Small intestine (tissue), 7 donors: Measurements from ENCODE around the gene MDH1. TPM values are rescaled to one million over a fixed set of nuclear protein-coding genes. Genes with fewer than 3 reads are reported as not detected.

ENCODE experiments used
- DNase-seq, 2 donors: peaks; one replicate each; pipeline versions ENCODE4 v3.0.0 to v3.0.0-alpha.2; 2013
- FAIRE-seq: peaks from 2 replicates; lab custom pipeline; 2012; peaks lifted over from hg19 to GRCh38; lab: Jason Lieb, UNC
- H3K27ac ChIP-seq, 3 donors: one replicate each; pipeline ENCODE4 v1.5.1; 2013; ENCODE audit warnings: low read length in 2 of 3, mild to moderate bottlenecking in 2 of 3, control low read depth in 1 of 3, inconsistent platforms in 1 of 3, low read depth in 1 of 3, moderate library complexity in 1 of 3
- H3K27me3 ChIP-seq, 3 donors: one replicate each; pipeline ENCODE4 v1.6.1; 2013; ENCODE audit warnings: low read length in 3 of 3, inconsistent platforms in 1 of 3; ENCODE audit not compliant: control insufficient read depth in 3 of 3, insufficient read depth in 3 of 3
- H3K36me3 ChIP-seq, 3 donors: one replicate each; pipeline ENCODE4 v1.6.1; 2013; ENCODE audit warnings: low read length in 3 of 3, inconsistent platforms in 1 of 3, low read depth in 1 of 3, mild to moderate bottlenecking in 1 of 3, moderate library complexity in 1 of 3; ENCODE audit not compliant: control insufficient read depth in 3 of 3, insufficient read depth in 2 of 3
- H3K4me1 ChIP-seq, 3 donors: one replicate each; pipeline ENCODE4 v1.6.1; 2013; ENCODE audit warnings: low read length in 2 of 3, inconsistent platforms in 1 of 3, low read depth in 1 of 3, mild to moderate bottlenecking in 1 of 3, moderate library complexity in 1 of 3; ENCODE audit not compliant: control insufficient read depth in 3 of 3, insufficient read depth in 2 of 3
- H3K4me3 ChIP-seq, 3 donors: one replicate each; pipeline ENCODE4 v1.5.1; 2013; ENCODE audit warnings: low read length in 3 of 3, control low read depth in 1 of 3, inconsistent platforms in 1 of 3, low read depth in 1 of 3, mild to moderate bottlenecking in 1 of 3, moderate library complexity in 1 of 3
- H3K9me3 ChIP-seq, 2 donors: one replicate each; pipeline ENCODE4 v1.6.1; 2013; ENCODE audit warnings: low read depth in 1 of 2, low read length in 1 of 2; ENCODE audit not compliant: control insufficient read depth in 2 of 2, insufficient read depth in 1 of 2
- WGBS, 3 donors: extraction: QIAGEN DNeasy Blood & Tissue Kit; methylation state at CpG; one replicate each; pipeline ENCODE4 v1.1.7; 2013; 5-methylcytosine and 5-hydroxymethylcytosine counted together
- polyA plus RNA-seq, 4 donors: library from polyadenylated mRNA; stranded (reverse) in 3 of 4; unstranded in 1 of 4; fragments of 200-250 nt in 3 of 4; fragments of 120-200 nt in 1 of 4; gene quantifications; one replicate each; pipeline versions ENCODE4 v1.2.1 to v1.2.3, GENCODE V29; 2013
- donor health status: healthy with polysubstance abuse.
- donor health status: control.
- donor health status: control.
- donor health status: Bipolar disorder and iron deficiency.
- donor health status: healthy.

The MDH1 gene
- polyA plus RNA-seq, 4 donors = 181 to 401 (median 242) TPM

GRCh38 chr2:63627866-63628265 is 39.1 kb downstream of the MDH1 start:
- Histone ChIP-seq H3K4me1 (no peaks in the 10 kb centered on the region), H3K36me3 (no peaks in the 10 kb centered on the region), H3K9me3 (peaks cover 0 to 6% of the 10 kb centered on the region in 2 donors), H3K27me3 (no peaks in the 10 kb centered on the region), H3K27ac (no peak overlapping the region), H3K4me3 (no peak overlapping the region)
- no peak for DNase-seq
- 95 to 96% (median 96%) methylated on average over 15 of the region's 15 CpGs for WGBS, 3 donors
- no peak for FAIRE-seq

- H3K27me3 ChIP-seq = no peaks in the 10 kb centered on the region
- no peak for DNase-seq
- no peaks in the 10 kb centered on the region for H3K36me3 ChIP-seq
- H3K4me1 ChIP-seq = no peaks in the 10 kb centered on the region
- no peak overlapping the region for H3K4me3 ChIP-seq
- peak; percentile 81 for FAIRE-seq
- H3K9me3 ChIP-seq = peaks cover 0 to 6% of the 10 kb centered on the region in 2 donors
- 81 to 87% (median 83%) methylated on average over 1 of the region's 1 CpG for WGBS, 3 donors
- no peak overlapping the region for H3K27ac ChIP-seq
Observed at GRCh38 chr2:63628403-63628942, 39.7 kb downstream of the MDH1 start.

DNA sequence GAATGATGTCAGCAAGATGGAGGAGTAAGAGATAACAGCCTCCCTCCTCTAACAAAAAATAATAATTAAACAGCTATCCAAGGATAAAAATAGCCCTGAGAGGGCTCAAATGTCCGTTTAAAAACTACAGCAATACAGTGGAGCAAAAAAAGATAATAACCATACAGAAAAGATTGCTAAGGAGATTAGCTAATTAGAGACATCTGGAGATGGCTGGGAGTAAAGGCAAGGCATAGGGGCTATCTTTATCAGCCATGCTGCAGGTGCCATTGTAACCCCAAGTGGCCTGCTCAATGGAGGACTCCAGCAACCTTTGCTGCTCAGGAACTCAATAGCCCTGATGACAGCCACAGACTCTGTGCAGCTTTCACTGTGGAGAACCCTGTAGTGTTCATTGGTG is 42.7 kb downstream of the MDH1 start:
- FAIRE-seq = no peak
- H3K9me3 ChIP-seq = peaks cover 0 to 6% of the 10 kb centered on the region in 2 donors
- no peaks in the 10 kb centered on the region for H3K4me1 ChIP-seq
- no peaks in the 10 kb centered on the region for H3K27me3 ChIP-seq
- H3K4me3 ChIP-seq = no peak overlapping the region
- WGBS, 3 donors = 51 to 57% (median 55%) methylated on average over 1 of the region's 1 CpG
- H3K27ac ChIP-seq = no peak overlapping the region
- no peaks in the 10 kb centered on the region for H3K36me3 ChIP-seq
- no peak for DNase-seq

DNA sequence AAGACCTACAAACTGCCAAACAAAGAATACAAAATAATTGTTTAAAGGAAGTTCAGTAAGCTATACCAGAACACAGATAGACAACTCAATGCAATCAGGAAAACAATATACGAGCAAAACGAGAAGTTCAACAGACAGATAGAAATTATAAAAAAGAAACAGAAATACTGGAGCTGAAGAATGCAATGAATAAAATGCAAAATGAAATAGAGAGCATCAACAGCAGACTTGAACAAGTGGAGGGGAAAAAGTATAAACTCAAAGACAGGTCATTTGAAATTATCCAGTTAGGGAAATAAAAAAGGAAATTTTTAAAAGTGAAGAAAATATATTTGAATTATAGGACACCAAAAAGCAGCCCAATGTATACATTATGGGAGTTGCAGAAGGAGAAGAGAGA is 43.6 kb downstream of the MDH1 start:
- no peaks in the 10 kb centered on the region for H3K36me3 ChIP-seq
- H3K27ac ChIP-seq = no peak overlapping the region
- DNase-seq (no peak), FAIRE-seq (no peak)
- peaks cover 0 to 6% of the 10 kb centered on the region in 2 donors for H3K9me3 ChIP-seq
- H3K4me1 ChIP-seq = no peaks in the 10 kb centered on the region
- WGBS, 3 donors = 93 to 97% (median 95%) methylated on average over 2 of the region's 2 CpGs
- no peaks in the 10 kb centered on the region for H3K27me3 ChIP-seq
- no peak overlapping the region for H3K4me3 ChIP-seq

DNA sequence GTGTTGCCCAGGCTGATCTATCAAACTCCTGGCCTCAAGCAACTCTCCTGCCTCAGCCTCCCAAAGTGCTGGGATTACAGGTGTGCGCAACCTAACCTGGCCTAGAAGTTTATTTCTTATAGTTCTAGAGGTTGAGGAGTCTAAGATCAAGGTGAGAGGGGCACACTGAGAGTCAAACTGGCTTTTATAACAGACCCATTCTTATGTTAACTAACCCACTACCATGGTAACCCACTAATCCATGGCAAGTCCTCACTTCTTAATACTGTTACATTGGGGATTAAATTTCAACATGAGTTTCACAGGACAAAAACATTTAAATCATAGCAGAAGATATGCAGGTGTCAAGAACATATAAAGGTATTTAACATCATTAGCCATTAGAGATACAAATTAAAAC is 50.6 kb downstream of the MDH1 start:
- Histone ChIP-seq H3K9me3 (no peaks in the 10 kb centered on the region), H3K4me1 (no peaks in the 10 kb centered on the region), H3K36me3 (no peaks in the 10 kb centered on the region), H3K27me3 (no peaks in the 10 kb centered on the region), H3K4me3 (no peak overlapping the region), H3K27ac (no peak overlapping the region)
- FAIRE-seq (no peak), DNase-seq (no peak)
- WGBS, 3 donors = 91 to 100% (median 100%) methylated on average over 1 of the region's 1 CpG

DNA sequence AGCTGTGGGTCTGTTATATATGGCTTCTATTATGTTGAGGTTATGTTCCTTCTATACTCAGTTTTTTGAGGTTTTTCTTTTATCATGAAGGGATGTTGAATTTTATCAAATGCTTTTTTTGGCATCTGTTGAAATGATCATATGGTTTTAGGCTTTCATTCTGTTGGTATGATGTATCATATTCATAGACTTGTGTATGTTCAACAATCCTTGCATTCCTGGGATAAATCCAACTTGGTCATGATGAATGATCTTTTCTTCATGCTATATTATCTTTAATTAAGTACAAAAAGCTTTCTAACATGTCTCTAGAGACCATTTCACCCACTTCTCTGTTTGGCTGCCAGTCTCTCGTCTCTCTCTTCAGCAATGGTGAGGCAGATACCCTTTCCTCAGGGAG is 54.2 kb downstream of the MDH1 start:
- Histone ChIP-seq H3K27ac (no peak overlapping the region), H3K4me3 (no peak overlapping the region), H3K9me3 (no peaks in the 10 kb centered on the region), H3K36me3 (no peaks in the 10 kb centered on the region), H3K27me3 (no peaks in the 10 kb centered on the region), H3K4me1 (no peaks in the 10 kb centered on the region)
- FAIRE-seq = no peak
- 85 to 87% (median 85%) methylated on average over 1 of the region's 1 CpG for WGBS, 3 donors
- DNase-seq = no peak

DNA sequence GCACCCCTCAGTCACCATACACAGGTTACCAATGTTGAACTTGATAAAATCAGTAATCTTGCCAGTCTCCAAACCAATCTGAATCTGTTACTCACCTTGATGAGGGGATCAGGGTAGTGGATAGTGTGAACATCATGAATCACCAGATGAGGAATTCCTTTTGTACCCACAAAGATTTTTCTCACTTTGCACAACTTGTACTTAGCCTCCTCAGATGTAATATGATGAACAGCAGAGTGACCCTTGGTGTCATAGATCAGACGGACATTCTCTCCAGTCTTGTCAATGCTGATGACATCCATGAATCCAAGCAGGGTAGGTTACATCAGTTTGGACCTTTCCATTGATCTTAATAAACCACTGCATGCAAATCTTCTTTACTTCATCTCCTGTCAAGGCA is 54.7 kb downstream of the MDH1 start:
- Histone ChIP-seq H3K4me1 (no peaks in the 10 kb centered on the region), H3K36me3 (no peaks in the 10 kb centered on the region), H3K27ac (no peak overlapping the region), H3K4me3 (no peak overlapping the region), H3K9me3 (no peaks in the 10 kb centered on the region), H3K27me3 (no peaks in the 10 kb centered on the region)
- DNase-seq (no peak), FAIRE-seq (no peak)
- WGBS, 3 donors = 79 to 93% (median 80%) methylated on average over 1 of the region's 1 CpG

- 50 to 68% (median 63%) methylated on average over 2 of the region's 2 CpGs for WGBS, 3 donors
- H3K4me3 ChIP-seq = no peak overlapping the region
- no peaks in the 10 kb centered on the region for H3K9me3 ChIP-seq
- FAIRE-seq (no peak), DNase-seq (no peak)
- H3K4me1 ChIP-seq = no peaks in the 10 kb centered on the region
- H3K27me3 ChIP-seq = no peaks in the 10 kb centered on the region
- no peak overlapping the region for H3K27ac ChIP-seq
- H3K36me3 ChIP-seq = no peaks in the 10 kb centered on the region
Observed at GRCh38 chr2:63648632-63649031, 59.9 kb downstream of the MDH1 start.

DNA sequence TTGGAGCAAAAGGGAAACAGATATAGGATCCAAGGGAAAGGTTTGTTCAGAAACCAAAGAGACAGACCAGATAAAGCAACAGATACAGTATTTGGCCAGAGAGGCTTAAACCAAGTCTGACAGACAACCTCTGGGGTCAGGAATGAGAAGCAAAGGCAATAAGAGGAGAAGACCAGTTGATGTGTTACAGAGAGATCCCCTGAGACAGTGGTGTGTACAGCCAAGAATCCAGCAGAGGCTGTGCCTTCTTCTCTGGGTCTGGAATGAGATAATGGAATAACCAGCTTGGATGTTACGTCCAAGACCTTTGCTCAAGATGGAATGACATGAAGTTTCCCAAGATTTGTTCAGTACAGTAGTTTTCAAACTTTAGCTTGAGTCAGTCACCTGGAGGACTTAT is 61.1 kb downstream of the MDH1 start:
- Histone ChIP-seq H3K27ac (no peak overlapping the region), H3K36me3 (no peaks in the 10 kb centered on the region), H3K27me3 (no peaks in the 10 kb centered on the region), H3K4me1 (no peaks in the 10 kb centered on the region), H3K9me3 (no peaks in the 10 kb centered on the region), H3K4me3 (no peak overlapping the region)
- 65 to 86% (median 86%) methylated on average over 1 of the region's 1 CpG for WGBS, 3 donors
- no peak for FAIRE-seq
- no peak for DNase-seq
